ENCODE data around the gene USP30.

USP30 gene

GRCh38 chr12:109125791-109126190, 73.4 kb downstream of the USP30 start:
- no peak for DNase-seq (ENCODE audit: low read depth in 2 of 2, low spot score in 1 of 2)

DNA sequence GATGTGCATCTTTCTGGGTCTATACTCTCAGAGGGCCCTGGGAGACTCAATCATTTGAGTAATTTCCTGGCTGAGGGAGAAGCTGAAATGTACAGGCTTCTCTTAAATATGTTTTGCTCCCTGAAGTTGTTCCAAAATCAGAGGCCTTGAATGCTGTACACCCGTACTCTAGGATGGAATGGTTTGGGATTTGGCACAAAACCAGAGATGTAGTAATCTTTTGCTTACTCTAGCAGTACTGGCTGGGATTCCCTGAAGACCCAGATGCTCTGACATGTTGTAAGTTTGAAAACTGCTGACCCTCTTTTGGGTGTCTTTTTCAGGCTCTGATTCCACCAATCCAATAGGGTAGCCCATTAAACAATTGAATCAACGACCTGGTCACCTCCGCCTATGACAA, 74.4 kb downstream of the USP30 start:
- no peak for DNase-seq (ENCODE audit: low read depth in 2 of 2, low spot score in 1 of 2)

DNA sequence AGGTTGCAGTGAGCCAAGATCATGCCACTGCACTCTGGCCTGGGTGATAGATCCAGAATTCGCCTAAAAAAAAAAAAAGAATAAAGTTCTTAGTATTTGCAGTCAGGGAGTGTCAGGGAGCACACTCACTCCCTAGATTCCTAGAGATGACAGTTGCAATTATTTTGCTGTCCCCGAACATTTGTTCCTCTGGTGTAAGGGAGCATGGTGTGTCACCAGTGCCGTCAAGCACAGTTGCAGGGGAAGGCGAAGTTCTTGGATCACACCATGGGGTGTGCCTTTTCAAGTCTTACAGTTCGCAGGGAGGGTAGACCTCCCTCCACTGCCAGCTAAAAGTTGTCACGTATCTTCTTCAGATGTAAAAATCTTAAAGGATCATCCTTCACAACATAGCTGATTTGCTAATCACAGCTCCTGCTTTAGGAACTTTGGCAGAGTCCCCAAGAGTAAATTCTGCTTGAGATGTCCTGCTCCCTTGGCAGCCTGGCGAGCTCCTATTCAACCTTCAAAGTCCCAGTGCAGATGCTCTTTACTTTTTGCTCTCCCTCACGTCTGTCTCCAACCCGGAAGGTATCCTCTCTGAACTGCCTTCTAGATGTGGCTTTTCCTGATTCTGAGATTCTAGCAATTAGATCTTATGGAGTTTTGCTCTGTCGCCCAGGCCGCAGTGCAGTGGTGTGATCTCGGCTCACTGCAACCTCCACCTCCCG, 75.3 kb downstream of the USP30 start:
- DNase-seq (ENCODE audit: low read depth in 2 of 2, low spot score in 1 of 2): no peak

DNA sequence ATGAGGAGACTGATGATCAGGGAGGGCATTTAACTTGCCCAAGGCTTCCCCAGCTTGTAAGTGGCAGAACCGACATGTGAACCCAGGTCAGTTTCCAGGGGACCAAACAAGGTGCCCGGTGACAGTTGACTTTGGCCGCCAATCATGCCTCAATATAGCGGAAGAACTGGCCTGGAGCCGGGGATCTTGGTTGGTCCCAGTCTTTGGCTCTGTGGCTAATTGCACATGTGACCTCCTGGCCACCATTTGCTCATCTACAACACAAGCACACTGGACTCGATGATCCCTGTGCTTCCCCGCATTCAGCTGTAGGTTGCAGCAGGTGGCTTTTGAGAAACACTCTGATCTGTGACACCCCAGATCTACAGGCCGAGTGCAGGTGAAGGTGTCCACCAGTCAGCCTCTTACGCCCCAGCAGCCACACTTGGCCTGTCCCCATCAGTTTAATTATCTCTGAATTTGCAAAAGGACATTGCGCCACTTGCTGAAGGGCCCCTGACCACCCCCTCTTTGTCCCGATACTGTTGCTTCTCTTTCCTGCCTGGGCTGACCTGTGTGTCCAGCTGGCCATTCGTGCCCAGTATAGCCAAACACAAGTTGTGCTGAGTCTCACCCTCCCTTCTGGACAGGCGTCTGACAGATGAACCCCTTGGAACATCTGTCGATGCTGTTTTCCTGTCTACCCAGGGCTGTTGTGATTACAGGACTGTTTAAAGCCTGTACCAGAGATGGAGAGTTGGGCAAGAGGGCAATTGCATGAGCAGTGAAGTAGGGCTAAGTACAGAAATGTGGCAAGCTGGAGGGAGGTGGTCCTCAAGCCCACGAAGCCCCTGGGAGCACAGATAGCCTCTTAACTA, 78.1 kb downstream of the USP30 start:
- DNase-seq (ENCODE audit: low read depth in 2 of 2, low spot score in 1 of 2): no peak

GRCh38 chr12:109131154-109132050, 79.0 kb downstream of the USP30 start:
- no peak for DNase-seq (ENCODE audit: low read depth in 2 of 2, low spot score in 1 of 2)

- DNase-seq (ENCODE audit: low read depth in 2 of 2, low spot score in 1 of 2): no peak
Observed at GRCh38 chr12:109134186-109134917, 82.0 kb downstream of the USP30 start.

DNA sequence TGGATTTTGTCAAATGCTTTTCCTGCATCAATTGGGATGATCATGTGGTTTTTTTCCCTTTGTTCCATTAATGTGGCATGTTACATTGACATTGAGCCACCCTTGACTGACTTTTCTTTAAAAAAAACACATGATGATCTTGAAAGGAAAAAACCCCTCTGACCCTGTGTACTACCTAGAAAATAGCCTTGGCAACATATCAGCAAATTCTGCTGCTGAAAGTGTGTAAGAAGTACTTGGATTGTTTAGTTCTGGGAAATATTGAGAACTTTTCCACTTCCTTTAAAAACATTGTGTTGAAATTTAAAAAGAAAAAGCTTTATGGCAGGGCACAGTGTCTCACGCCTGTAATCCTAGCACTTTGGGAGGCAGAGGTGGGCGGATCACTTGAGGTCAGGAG, 84.7 kb downstream of the USP30 start:
- DNase-seq (ENCODE audit: low read depth in 2 of 2, low spot score in 1 of 2): no peak
